CD8-positive, alpha-beta memory T cell (primary cell): ENCODE data around the gene ASIC1. TPM values are rescaled to one million over a fixed set of nuclear protein-coding genes. Genes with fewer than 3 reads are reported as not detected.

Experiments
- CTCF ChIA-PET: fragments of 350-600 bp; sonication (Branson Sonifier 250); formaldehyde crosslinking; loops from one replicate; lab custom pipeline; 2021; ENCODE audit warnings: antibody characterized with exemption; lab: Charles Lee
- POLR2A ChIA-PET: fragments of 350-600 bp; sonication (Branson Sonifier 250); formaldehyde crosslinking; loops from one replicate; lab custom pipeline; 2021; ENCODE audit warnings: antibody characterized with exemption; lab: Charles Lee
- DNase-seq, 5 donors: peaks; one replicate each; pipeline versions ENCODE4 v3.0.0 to v3.0.0-alpha.2; 2020 to 2022; ENCODE audit warnings: mixed read lengths in 1 of 5
- H3K27ac ChIP-seq: one replicate; pipeline ENCODE4 v1.7.0; 2013; ENCODE audit warnings: low read depth, mild to moderate bottlenecking, low read length, moderate library complexity
- H3K27me3 ChIP-seq: 2 replicates; pipeline ENCODE4 v1.7.0; 2013; ENCODE audit warnings: low read length, mild to moderate bottlenecking; ENCODE audit not compliant: insufficient read depth, poor library complexity, severe bottlenecking
- H3K36me3 ChIP-seq: 2 replicates; pipeline ENCODE4 v1.7.0; 2013; ENCODE audit warnings: mild to moderate bottlenecking, low read length, moderate library complexity; ENCODE audit not compliant: insufficient read depth
- H3K4me1 ChIP-seq: 2 replicates; pipeline ENCODE4 v1.7.0; 2013; ENCODE audit warnings: mild to moderate bottlenecking, low read length, moderate library complexity; ENCODE audit not compliant: insufficient read depth
- H3K4me3 ChIP-seq: 2 replicates; pipeline ENCODE4 v1.7.0; 2013; ENCODE audit warnings: mild to moderate bottlenecking, low read length
- H3K9me3 ChIP-seq: 2 replicates; pipeline ENCODE4 v1.7.0; 2013; ENCODE audit warnings: mild to moderate bottlenecking, low read length
- H3K27ac Mint-ChIP-seq, 8 donors: one replicate each; pipeline ENCODE4 v1.8.0; 2020 to 2021; ENCODE audit warnings: mixed read lengths in 8 of 8, mild to moderate bottlenecking in 6 of 8, inconsistent platforms in 3 of 8, moderate library complexity in 3 of 8
- H3K27me3 Mint-ChIP-seq, 2 donors: one replicate each; pipeline ENCODE4 v1.8.0; 2020 to 2021; ENCODE audit warnings: mixed read lengths in 2 of 2, mild to moderate bottlenecking in 1 of 2, moderate library complexity in 1 of 2
- H3K36me3 Mint-ChIP-seq, 3 donors: one replicate each; pipeline ENCODE4 v1.8.0; 2020 to 2021; ENCODE audit warnings: mixed read lengths in 3 of 3, inconsistent platforms in 1 of 3, mild to moderate bottlenecking in 1 of 3
- H3K4me1 Mint-ChIP-seq, 3 donors: one replicate each; pipeline ENCODE4 v1.8.0; 2020 to 2021; ENCODE audit warnings: mixed read lengths in 3 of 3, inconsistent platforms in 1 of 3, mild to moderate bottlenecking in 1 of 3
- H3K4me3 Mint-ChIP-seq, 7 donors: one replicate each; pipeline ENCODE4 v1.8.0; 2020 to 2021; ENCODE audit warnings: mixed read lengths in 7 of 7, mild to moderate bottlenecking in 6 of 7, moderate library complexity in 4 of 7, inconsistent platforms in 2 of 7
- H3K9me3 Mint-ChIP-seq, 5 donors: one replicate each; pipeline ENCODE4 v1.8.0; 2020 to 2022; ENCODE audit warnings: mixed read lengths in 5 of 5, mild to moderate bottlenecking in 3 of 5, moderate library complexity in 2 of 5, inconsistent platforms in 1 of 5
- polyA plus RNA-seq: library from polyadenylated mRNA; unstranded; fragments of 300-500 nt; fragmentation: Illumina TruSeq; gene quantifications from one replicate; pipeline ENCODE4 v1.2.3, GENCODE V29; 2021
- total RNA-seq, 2 experiments: library from RNA; stranded (reverse); gene quantifications; one replicate each; pipeline ENCODE4 v1.2.3, GENCODE V29; 2021

The ASIC1 gene
- total and polyA plus RNA-seq, 3 experiments from 2014 or later = 0.07 to 6.4 (median 6.4) TPM

DNA sequence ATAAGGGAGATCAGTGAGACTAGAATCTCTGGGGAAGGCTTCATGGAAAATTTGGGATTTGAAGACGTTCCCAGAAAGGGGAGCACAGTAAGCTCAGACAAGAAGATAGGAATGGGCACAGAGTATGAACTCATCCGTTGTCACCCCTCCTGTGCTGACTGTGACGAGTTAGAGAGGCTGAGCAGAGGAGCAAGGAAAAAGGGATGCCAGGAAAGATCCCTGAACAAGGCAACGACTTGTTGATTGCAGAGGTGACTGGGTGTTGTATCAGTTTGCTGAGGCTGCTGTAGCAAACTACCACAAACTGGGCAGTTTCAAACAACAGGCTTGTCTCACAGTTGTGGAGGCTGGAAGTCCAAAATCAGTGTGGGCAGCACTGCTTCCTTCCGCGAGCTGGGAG, 40.6 kb downstream of the ASIC1 start:
- POLR2A ChIA-PET = interaction anchor here (1.9 kb wide), 1 partner anchor 13 kb away, joined by 6 read pairs; no protein-coding TSS in a partner anchor
- peaks cover 17 to 87% (median 26%) of the 10 kb centered on the region in 3 donors for H3K36me3 Mint-ChIP-seq

DNA sequence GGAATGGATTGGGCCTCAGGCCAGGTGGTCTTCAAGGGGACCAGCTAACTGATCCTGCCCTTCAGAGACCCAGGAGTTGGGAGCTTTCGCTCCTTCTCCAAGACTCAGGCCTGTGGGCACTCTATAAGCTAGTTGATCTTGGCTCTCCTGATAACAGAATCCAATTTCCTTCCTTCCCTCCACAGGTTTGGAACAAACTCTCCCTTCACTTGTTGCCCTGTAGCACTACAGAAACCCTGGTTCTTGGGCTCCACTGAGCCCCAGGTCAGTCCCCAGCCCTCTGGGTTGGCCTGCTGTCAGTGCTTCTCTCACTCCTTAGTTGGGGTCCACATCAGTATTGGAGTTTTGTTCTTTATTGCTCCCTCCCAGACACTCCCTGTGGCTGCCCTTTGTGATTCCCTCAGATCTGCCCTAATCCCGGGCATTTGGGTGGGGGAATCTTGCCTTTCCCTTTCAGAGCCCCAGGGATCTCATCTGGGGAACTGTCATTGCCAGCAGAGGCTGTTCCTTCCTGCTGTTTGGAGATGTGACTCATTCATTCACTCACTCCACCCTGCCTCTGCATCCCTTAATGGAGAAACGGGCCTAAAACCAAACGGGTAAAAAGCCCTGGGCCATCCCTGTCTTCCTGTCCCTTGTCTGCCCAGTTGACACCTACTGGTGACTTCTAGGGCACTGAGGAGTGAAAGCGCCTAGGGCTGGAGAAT, 42.1 kb downstream of the ASIC1 start:
- no peak for DNase-seq
- Mint-ChIP-seq H3K27me3 (no peaks in the 10 kb centered on the region), H3K27ac (peak overlapping the region in 3 of 8 donors; percentile 25 to 48 (median 35)), H3K36me3 (peaks cover 17 to 75% (median 26%) of the 10 kb centered on the region in 3 donors), H3K4me3 (no peak overlapping the region), H3K4me1 (no peaks in the 10 kb centered on the region), H3K9me3 (no peaks in the 10 kb centered on the region)
- H3K27ac ChIP-seq = no peak overlapping the region
- no peaks in the 10 kb centered on the region for H3K9me3 ChIP-seq
- H3K27me3 ChIP-seq = no peaks in the 10 kb centered on the region
- H3K4me1 ChIP-seq = no peaks in the 10 kb centered on the region
- CTCF ChIA-PET = interaction anchor here (1.6 to 5.6 kb wide), 2 partner anchors 11 kb away, joined by 3 to 41 read pairs; partner anchors contain the start of gene COX14
- POLR2A ChIA-PET = interaction anchor here (1.9 kb wide), 1 partner anchor 12 kb away, joined by 6 read pairs; no protein-coding TSS in a partner anchor
- H3K4me3 ChIP-seq = no peak overlapping the region
- H3K36me3 ChIP-seq = peaks cover 34% of the 10 kb centered on the region

More for the DNA sequence above, 40.6 kb downstream of the ASIC1 start:
- H3K36me3 ChIP-seq = peaks cover 41% of the 10 kb centered on the region
- H3K27me3 Mint-ChIP-seq = no peaks in the 10 kb centered on the region
- no peaks in the 10 kb centered on the region for H3K4me1 Mint-ChIP-seq
- H3K27ac Mint-ChIP-seq = no peak overlapping the region
- H3K27ac ChIP-seq = no peak overlapping the region
- DNase-seq = no peak
- no peak overlapping the region for H3K4me3 Mint-ChIP-seq
- no peaks in the 10 kb centered on the region for H3K9me3 Mint-ChIP-seq
- CTCF ChIA-PET = interaction anchor here (2.6 kb wide), 1 partner anchor 13 kb away, joined by 14 read pairs; the partner anchor contains the start of gene COX14
- no peaks in the 10 kb centered on the region for H3K27me3 ChIP-seq
- H3K4me1 ChIP-seq = no peaks in the 10 kb centered on the region
- H3K9me3 ChIP-seq = no peaks in the 10 kb centered on the region
- no peak overlapping the region for H3K4me3 ChIP-seq

DNA sequence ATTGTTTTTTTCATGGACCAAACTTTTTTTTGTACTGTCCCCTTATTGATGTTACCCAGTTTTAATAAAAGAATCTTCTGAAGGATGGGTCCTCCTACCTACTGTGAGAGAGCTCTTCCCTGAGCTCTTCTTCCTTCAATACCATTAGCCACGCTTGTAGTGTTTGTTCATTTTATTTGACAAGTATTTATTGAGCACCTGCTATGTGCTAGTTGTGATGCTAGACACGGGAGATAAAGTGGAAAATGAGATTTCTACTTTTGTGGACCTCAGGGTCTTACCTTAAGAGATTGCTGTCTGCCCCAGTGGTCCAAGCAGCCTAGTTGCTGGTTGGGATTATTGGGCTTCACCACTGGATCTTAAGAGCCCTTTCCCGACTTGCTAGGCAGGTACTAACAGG, 43.2 kb downstream of the ASIC1 start:
- H3K27ac ChIP-seq = no peak overlapping the region
- no peak for DNase-seq
- no peaks in the 10 kb centered on the region for H3K9me3 ChIP-seq
- Mint-ChIP-seq H3K36me3 (peaks cover 15 to 64% (median 22%) of the 10 kb centered on the region in 3 donors), H3K27ac (peak overlapping the region in 3 of 8 donors; percentile 9 to 75 (median 64)), H3K4me1 (no peaks in the 10 kb centered on the region), H3K9me3 (no peaks in the 10 kb centered on the region), H3K4me3 (no peak overlapping the region), H3K27me3 (no peaks in the 10 kb centered on the region)
- no peak overlapping the region for H3K4me3 ChIP-seq
- H3K27me3 ChIP-seq = no peaks in the 10 kb centered on the region
- ChIA-PET POLR2A (interaction anchor here (1.0 kb wide), 1 partner anchor 75 kb away, joined by 3 read pairs; the partner anchor contains the start of gene RACGAP1), CTCF (interaction anchor here (1.6 to 5.6 kb wide), 3 partner anchors 10 to 16 kb away, joined by 3 to 41 read pairs (median 4); partner anchors contain the start of gene COX14)
- peaks cover 27% of the 10 kb centered on the region for H3K36me3 ChIP-seq
- no peaks in the 10 kb centered on the region for H3K4me1 ChIP-seq

DNA sequence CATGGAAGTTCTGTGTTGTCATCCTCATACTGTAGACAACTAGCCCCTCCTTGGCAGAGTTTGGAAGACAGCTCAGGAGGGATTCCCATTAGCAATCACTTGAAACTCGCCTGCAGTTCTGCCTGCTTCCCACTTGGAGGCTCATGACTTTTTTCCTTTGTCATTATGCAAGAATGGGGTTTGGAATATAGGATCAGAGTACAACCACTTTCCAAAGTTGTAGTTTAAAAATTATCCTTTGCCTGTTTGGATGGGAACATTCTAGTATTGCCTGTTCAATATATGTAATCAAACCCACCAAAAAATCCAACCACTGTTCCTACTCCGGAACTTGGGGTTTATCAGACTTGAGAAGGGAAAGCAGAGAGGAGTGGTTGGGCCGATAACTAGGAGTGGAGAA, 44.3 kb downstream of the ASIC1 start:
- no peak overlapping the region for H3K4me3 ChIP-seq
- Mint-ChIP-seq H3K4me3 (no peak overlapping the region), H3K9me3 (no peaks in the 10 kb centered on the region), H3K4me1 (no peaks in the 10 kb centered on the region), H3K27me3 (no peaks in the 10 kb centered on the region), H3K36me3 (peaks cover 6 to 53% (median 12%) of the 10 kb centered on the region in 3 donors), H3K27ac (peak overlapping the region in 2 of 8 donors; percentile 7 to 21)
- H3K9me3 ChIP-seq = no peaks in the 10 kb centered on the region
- H3K27ac ChIP-seq = no peak overlapping the region
- H3K4me1 ChIP-seq = no peaks in the 10 kb centered on the region
- H3K27me3 ChIP-seq = no peaks in the 10 kb centered on the region
- ChIA-PET CTCF (interaction anchor here (1.9 to 5.6 kb wide), 2 partner anchors 9 to 17 kb away, joined by 4 to 41 read pairs; partner anchors contain the start of gene COX14), POLR2A (no interaction called here)
- peaks cover 16% of the 10 kb centered on the region for H3K36me3 ChIP-seq
- DNase-seq = no peak

DNA sequence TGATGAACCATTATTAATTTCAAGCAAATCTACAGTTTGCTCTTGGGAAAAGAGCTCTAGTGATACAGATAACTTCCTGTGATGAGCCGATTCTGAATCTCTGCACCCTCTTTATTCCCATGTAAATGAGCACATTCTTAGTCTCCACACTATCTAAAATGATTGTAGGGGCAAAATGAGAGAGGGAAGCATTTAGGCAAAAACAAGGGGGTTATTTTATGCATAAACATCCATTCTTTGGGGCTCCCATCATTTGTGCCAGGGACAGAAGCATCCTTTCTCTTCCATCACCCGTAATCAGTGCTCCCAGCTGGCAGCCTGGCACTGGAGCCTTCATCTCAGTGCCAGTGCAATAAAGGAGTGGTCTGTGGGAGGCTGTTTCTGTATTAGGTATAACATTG, 44.7 kb downstream of the ASIC1 start:
- peaks cover 4 to 49% (median 9%) of the 10 kb centered on the region in 3 donors for H3K36me3 Mint-ChIP-seq
- no peaks in the 10 kb centered on the region for H3K9me3 ChIP-seq
- ChIA-PET POLR2A (interaction anchor here (0.9 kb wide), 1 partner anchor 9 kb away, joined by 3 read pairs; no protein-coding TSS in a partner anchor), CTCF (interaction anchor here (1.9 to 5.6 kb wide), 2 partner anchors 9 to 17 kb away, joined by 4 to 41 read pairs; partner anchors contain the start of gene COX14)
- no peak for DNase-seq
- peaks cover 11% of the 10 kb centered on the region for H3K36me3 ChIP-seq
- no peaks in the 10 kb centered on the region for H3K9me3 Mint-ChIP-seq
- no peaks in the 10 kb centered on the region for H3K27me3 ChIP-seq
- no peak overlapping the region for H3K27ac ChIP-seq
- H3K4me1 Mint-ChIP-seq = no peaks in the 10 kb centered on the region
- no peak overlapping the region for H3K4me3 ChIP-seq
- H3K27ac Mint-ChIP-seq = peak overlapping the region in 1 of 8 donors; percentile 7
- no peaks in the 10 kb centered on the region for H3K4me1 ChIP-seq
- H3K4me3 Mint-ChIP-seq = no peak overlapping the region
- no peaks in the 10 kb centered on the region for H3K27me3 Mint-ChIP-seq

DNA sequence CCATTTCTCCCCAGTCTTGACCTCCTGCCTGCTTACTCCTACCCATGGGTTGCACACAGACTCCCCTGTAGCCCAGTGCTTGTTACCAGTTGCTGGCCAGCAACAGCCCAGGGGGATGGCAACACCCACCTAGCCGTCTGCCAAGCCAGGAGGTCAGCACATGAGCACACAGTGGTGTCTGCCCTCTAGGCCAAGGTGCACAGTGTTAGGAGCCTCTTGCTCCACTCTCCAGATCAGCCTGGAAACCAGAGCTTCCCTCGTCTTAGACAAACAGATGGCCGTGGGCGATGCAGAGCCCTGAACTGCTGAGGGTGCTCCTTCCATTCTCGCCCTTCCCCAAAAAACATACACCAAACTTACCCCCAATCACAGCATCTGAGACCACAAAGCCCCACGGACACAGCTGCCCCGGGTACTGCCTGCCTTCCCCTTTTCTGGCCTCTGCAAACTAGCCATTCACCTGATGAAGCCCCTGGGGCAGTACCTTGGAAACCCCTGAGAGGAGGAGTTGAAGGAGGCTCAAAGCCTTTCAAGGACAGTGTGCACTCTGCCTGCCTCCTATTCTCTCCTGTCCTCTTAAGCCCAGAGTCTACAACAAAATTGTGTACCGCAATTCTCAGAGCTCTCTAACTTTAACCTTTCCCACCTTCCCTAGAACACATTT, 45.4 kb downstream of the ASIC1 start:
- no peaks in the 10 kb centered on the region for H3K9me3 ChIP-seq
- no peak overlapping the region for H3K4me3 ChIP-seq
- no peaks in the 10 kb centered on the region for H3K27me3 Mint-ChIP-seq
- CTCF ChIA-PET = interaction anchor here (1.9 to 5.6 kb wide), 2 partner anchors 8 to 18 kb away, joined by 4 to 41 read pairs; partner anchors contain the start of gene COX14
- no peaks in the 10 kb centered on the region for H3K9me3 Mint-ChIP-seq
- DNase-seq = no peak
- H3K36me3 ChIP-seq = peaks cover 9% of the 10 kb centered on the region
- H3K27ac ChIP-seq = no peak overlapping the region
- H3K27me3 ChIP-seq = no peaks in the 10 kb centered on the region
- peaks cover 2 to 42% (median 8%) of the 10 kb centered on the region in 3 donors for H3K36me3 Mint-ChIP-seq
- H3K27ac Mint-ChIP-seq = no peak overlapping the region
- no peaks in the 10 kb centered on the region for H3K4me1 Mint-ChIP-seq
- H3K4me1 ChIP-seq = no peaks in the 10 kb centered on the region
- POLR2A ChIA-PET = interaction anchor here (0.9 kb wide), 1 partner anchor 9 kb away, joined by 3 read pairs; no protein-coding TSS in a partner anchor
- no peak overlapping the region for H3K4me3 Mint-ChIP-seq

DNA sequence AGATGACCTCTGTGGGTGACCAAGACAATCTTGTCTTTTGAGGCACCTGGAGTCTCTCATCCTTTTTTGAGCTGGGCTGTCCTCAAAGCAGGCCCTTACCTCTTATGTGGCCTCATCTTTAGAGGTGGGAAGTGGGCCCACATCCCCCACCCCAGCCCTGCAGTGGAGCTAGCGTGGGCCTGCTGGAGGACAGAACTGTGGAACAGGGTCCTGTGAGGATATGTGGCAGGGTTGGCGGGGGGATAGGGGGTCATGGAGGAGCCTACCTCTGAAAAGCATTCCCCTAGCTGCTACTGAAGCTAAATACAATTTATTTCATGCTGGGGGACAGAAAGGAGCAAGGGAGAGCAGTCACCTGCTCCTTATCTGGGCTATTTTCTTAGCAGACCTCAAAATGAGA, 46.0 kb downstream of the ASIC1 start:
- ChIA-PET CTCF (interaction anchor here (0.8 to 5.6 kb wide), 3 partner anchors 8 to 136 kb away, joined by 3 to 41 read pairs (median 4); partner anchors contain the start of gene COX14), POLR2A (no interaction called here)
- H3K27ac Mint-ChIP-seq = peak overlapping the region in 1 of 8 donors; percentile 68
- H3K36me3 ChIP-seq = peaks cover 3% of the 10 kb centered on the region
- H3K27ac ChIP-seq = no peak overlapping the region
- H3K4me1 ChIP-seq = no peaks in the 10 kb centered on the region
- no peaks in the 10 kb centered on the region for H3K27me3 ChIP-seq
- H3K4me3 Mint-ChIP-seq = no peak overlapping the region
- H3K4me1 Mint-ChIP-seq = no peaks in the 10 kb centered on the region
- no peak for DNase-seq
- no peak overlapping the region for H3K4me3 ChIP-seq
- H3K36me3 Mint-ChIP-seq = peaks cover 0 to 36% (median 7%) of the 10 kb centered on the region in 3 donors
- H3K9me3 ChIP-seq = no peaks in the 10 kb centered on the region
- H3K27me3 Mint-ChIP-seq = no peaks in the 10 kb centered on the region
- H3K9me3 Mint-ChIP-seq = no peaks in the 10 kb centered on the region
